K562 (cell line): ENCODE measurements around the gene VPS37D. TPM values are rescaled to one million over a fixed set of nuclear protein-coding genes. Genes with fewer than 3 reads are reported as not detected.

Source experiments
- BHLHE40 ChIP-seq: IDR thresholded peaks from 2 replicates; pipeline ENCODE4 v1.6.1; 2011; ENCODE audit warnings: low read length, improper control_type of control experiment
- BRF2 ChIP-seq: IDR thresholded peaks from 3 replicates; pipeline ENCODE4 v1.6.1; 2011; ENCODE audit warnings: borderline replicate concordance, mild to moderate bottlenecking; ENCODE audit not compliant: insufficient read length, insufficient read depth
- MLX ChIP-seq, 2 experiments: fragments of 450-650 bp in 1 of 2; sonication (generic) in 1 of 2; formaldehyde crosslinking; conservative IDR thresholded peaks; 2 replicates each; pipeline versions ENCODE4 v1.4.0 to v1.8.1; 2020 to 2022; ENCODE audit warnings: mild to moderate bottlenecking in 1 of 2, missing genetic modification reagents in 1 of 2
- MTA3 ChIP-seq: fragments of 450-650 bp; formaldehyde crosslinking; IDR thresholded peaks from 2 replicates; pipeline ENCODE4 v1.6.1; 2017; ENCODE audit warnings: mild to moderate bottlenecking, borderline replicate concordance
- RAD51 ChIP-seq: fragments of 450-650 bp; IDR thresholded peaks from 2 replicates; pipeline ENCODE4 v1.7.1; 2016; ENCODE audit warnings: low read depth, mild to moderate bottlenecking, borderline replicate concordance
- RREB1 ChIP-seq: fragments of 250-450 bp; sonication (Bioruptor Pico); IDR thresholded peaks from 2 replicates; pipeline ENCODE4 v1.4.0; 2020
- ZBTB11 ChIP-seq, 3 experiments: fragments of 200-800 bp in 1 of 3; fragments of 250-450 bp in 1 of 3; fragments of 450-650 bp in 1 of 3; sonication (Bioruptor Pico) in 1 of 3; sonication (Bioruptor generic) in 1 of 3; formaldehyde crosslinking in 1 of 3; IDR thresholded peaks; 2 replicates each; pipeline versions ENCODE4 v1.6.1 to v1.8.0; 2016 to 2022; ENCODE audit warnings: mild to moderate bottlenecking in 2 of 3, missing genetic modification characterization in 2 of 3, missing compliant biosample characterization in 1 of 3, moderate library complexity in 1 of 3
- ZNF592 ChIP-seq: fragments of 450-650 bp; IDR thresholded peaks from 2 replicates; pipeline ENCODE4 v1.6.1; 2017; ENCODE audit warnings: antibody characterized with exemption, mild to moderate bottlenecking
- ZNF785 ChIP-seq: fragments of 250-450 bp; sonication (Bioruptor Pico); IDR thresholded peaks from 2 replicates; pipeline ENCODE4 v1.4.0; 2020; ENCODE audit warnings: mild to moderate bottlenecking
- polyA plus RNA-seq, 8 experiments: library from polyadenylated mRNA; depleted of rRNA in 4 of 8; stranded (reverse) in 5 of 8; unstranded in 3 of 8; fragments of >200 nt; fragmentation: Nextera tagmentation in 2 of 8; fragmentation: Illumina TruSeq in 1 of 8; extraction: Ambion mirVana in 2 of 8; extraction: Trizol in 1 of 8; gene quantifications; 2 replicates each; pipeline versions ENCODE4 v1.2.1 to v1.2.3, GENCODE V29; 2011 to 2014; ENCODE audit warnings: inconsistent platforms in 1 of 8, missing spikeins in 1 of 8
- total RNA-seq, 7 experiments: library from RNA; depleted of rRNA in 6 of 7; stranded (reverse); fragments of >200 nt in 6 of 7; fragmentation: Illumina TruSeq in 2 of 7; extraction: Trizol in 2 of 7; gene quantifications; 2 replicates each; pipeline versions ENCODE4 v1.2.1 to v1.2.3, GENCODE V29; 2011 to 2021; ENCODE audit warnings: low replicate concordance in 1 of 7

VPS37D gene
- total and polyA plus RNA-seq, 9 of the 15 experiments (the other 6 are each of a cell fraction or from before 2014, with no cell fraction given), result 0.25 to 2.3 (median 1.0) TPM; not detected in 3

- TF ChIP-seq BRF2 (no peak), RAD51 (no peak), ZNF592 (no peak), RREB1 (CRISPR knock-in tag) (no peak), MTA3 (peak; percentile 46; the same call in 1 of the 2 replicates), ZNF785 (no peak), BHLHE40 (peak; percentile 76), ZBTB11 (CRISPR knock-in tag; IDR thresholded peaks at IDR 0.05) (no peak), MLX (CRISPR knock-in tag; conservative IDR thresholded peaks at IDR 0.05) (0 out of 4 replicates have a peak, but pooled peaks of 1 of the 2 experiments have one; percentile 76)
Measured at GRCh38 chr7:73683056-73683787, 15.6 kb downstream of the VPS37D start, which contains the start of the genes BUD23 and DNAJC30 (continued).
